NCI-H1436 (cell line): Measurements from ENCODE around the gene LARP1.

Experiments
- DNase-seq: peaks from one replicate; lab custom pipeline; 2025; lab: John Stamatoyannopoulos, UW

Gene LARP1

DNA sequence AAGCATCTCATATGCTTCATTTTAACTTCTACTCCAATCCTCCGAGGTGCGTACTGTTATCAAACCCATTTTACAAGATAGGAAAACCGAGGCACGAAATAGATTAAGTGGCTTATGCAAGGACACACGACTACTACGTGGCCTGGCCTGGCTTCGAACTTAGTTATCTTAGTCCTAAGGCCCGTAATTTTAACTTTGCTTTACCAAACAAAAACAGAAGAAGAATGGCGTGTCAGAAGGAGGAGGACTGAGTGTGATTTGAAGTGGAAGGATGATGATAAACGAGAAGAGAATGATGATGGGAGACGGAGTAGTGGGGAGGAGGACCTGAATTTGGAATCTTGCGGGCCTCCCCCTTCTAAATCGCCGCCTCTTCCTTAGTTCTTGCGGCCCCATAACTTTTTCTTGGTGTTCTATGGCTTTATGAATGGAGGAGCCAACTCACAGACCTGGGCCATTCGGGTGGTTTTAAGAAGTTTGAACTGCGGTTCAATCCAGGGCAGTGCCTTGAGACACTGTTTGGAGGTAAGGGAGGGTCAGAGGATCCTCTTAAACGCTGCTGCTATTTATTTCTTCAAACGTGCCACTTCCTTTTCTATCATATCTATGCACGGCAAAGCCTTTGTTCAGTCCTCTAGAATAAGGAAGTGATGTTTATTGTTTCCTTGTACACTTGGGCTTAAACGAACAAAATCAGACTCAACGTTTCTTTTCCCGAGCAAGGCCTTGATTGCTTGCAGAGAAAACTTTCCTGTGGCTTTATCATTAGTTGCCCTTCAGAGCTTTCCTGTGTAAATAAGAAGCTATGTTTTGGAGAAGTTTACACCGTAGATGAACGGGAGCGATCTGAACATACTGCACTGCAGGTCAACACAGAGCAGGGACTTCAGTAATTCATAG, 104.0 kb downstream of the LARP1 start:
- DNase-seq: no peak

DNA sequence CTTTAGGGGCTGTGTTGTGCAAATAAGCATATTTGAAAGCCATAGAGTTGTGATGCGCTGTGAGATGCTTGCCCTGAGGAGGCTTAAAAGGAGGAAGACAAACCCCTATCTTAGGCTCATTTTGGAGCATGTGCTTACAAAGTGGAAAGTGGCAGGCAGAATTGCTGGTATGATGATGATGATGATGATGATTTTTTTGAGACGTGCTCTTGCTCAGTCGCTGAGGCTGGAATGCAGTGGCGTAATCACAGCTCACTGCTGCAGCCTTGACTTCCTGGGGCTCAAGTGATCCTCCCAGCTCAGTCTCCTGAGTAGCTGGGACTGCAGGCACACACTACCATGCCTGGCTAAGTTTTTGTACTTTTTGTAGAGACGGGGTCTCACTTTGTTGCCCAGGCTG, 104.9 kb downstream of the LARP1 start:
- DNase-seq: no peak

DNA sequence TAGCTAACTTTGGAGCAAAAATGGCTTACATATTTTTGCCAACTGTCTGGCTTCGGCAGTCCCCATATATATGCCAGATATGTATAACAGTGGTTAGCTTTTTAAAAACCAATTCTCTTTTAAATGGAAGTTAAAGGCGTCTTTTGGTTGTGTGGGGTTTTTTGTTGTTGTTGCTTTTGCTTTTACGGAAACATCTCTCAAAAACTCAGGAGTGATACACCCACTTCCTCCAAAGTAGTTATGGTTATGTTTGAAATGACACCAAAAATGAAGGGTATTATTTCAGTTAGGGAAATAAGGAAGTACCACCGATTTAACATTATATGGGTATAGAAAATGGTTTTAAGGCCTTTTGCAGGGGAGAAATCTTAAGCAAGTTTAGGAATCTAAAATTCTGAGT, 105.6 kb downstream of the LARP1 start:
- DNase-seq: no peak

DNA sequence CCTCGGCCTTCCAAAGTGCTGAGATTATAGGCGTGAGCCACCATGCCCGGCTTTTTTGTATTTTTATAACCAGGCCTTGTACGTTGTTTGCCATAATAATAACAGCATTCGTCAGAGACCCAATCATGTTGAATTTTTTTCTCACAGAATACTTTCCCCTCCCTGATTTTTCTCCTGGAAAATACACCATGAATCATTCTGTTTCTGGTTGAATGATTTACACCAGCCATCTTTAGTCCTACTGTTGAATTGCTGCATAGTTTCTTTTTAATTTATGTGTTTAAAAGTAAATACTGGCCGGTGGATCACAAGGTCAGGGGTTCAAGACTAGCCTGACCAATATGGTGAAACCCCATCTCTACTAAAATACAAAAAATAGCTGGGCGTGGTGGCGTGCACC, 106.8 kb downstream of the LARP1 start:
- no peak for DNase-seq

DNA sequence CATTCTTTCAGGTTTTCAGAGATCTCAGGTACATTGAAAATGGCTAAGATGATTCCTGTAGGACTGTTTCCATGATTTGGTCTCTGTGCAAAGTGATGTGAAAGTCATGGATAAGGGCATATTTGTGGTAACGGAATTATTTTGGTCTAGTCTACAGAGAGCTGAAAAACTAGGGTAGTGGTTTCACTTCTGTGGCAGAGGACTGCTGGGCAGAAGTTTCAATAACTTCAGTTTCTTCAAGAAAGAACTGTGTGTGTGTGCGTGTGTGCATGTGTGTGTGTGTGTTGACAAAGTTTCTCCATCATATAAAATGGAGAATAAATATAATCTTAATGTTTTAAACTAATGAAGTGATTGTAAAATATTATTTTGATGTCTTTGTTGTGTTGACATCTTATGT, 107.6 kb downstream of the LARP1 start:
- no peak for DNase-seq

DNA sequence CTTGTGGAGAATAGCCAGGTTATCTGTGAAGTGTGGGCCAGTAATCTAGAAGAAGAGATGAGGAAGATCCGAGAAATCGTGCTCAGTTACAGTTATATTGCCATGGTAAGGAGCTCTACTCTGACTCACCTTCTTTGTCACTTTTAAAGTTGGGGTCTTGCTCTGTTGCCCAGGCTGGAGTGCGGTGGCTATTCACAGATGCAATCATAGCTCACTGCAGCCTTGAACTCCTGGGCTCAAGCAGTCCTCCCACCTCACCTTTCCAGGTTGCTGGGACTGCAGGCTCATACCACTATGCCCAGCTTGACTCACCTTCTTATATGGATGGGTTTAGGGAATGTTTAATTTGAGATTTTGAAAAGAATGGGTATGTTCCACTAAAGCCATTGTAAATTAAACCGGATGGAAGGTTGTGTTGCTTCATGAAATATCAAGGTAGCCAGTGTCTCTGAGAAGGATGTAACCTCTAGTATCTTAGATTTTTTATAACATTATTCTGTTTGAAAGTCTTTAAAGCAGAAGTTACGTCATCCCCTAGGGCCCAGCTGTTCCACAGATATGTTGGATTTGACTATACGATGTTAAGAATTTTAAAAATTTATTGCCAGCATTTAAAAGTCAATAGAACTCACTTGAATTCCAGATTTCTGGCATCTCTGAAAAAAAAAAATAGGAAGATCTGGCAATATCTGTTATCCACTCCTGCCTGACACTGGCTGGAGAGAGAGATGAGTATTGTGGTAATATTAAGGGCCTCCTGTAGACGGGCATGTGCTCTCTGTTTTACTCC, 108.3 kb downstream of the LARP1 start:
- DNase-seq: no peak

DNA sequence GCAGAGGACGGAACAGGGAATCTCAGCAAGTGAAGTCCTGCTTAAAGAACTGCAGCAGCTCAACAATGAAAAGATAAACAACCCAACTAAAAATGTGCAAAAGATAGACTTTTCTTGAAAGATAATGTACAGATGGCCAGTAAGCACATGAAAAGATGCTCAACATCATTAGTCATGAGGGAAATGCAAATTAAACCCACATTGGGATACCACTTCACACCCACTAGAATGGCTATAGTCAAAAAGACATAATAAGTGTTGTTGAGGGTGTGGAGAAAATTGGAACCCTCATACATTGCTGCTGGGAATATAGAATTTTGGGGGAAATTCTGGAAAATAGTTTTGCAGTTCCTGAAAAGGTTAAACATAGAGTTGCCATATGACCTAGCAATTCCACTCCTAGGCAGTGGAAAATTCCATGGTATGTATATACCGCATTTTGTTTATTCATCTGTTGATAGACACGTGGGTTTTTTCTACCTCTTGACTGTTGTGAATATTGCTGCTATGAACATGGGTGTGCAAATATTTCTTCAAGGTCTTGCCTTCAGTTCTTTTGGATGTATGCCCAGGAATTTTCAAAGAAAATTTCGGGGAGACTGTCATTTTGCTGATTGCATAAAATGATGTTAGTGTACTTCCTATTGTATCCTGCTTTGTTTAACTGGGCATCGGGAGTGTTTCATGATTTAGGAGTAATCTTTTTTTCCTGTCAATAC, 110.4 kb downstream of the LARP1 start:
- no peak for DNase-seq

DNA sequence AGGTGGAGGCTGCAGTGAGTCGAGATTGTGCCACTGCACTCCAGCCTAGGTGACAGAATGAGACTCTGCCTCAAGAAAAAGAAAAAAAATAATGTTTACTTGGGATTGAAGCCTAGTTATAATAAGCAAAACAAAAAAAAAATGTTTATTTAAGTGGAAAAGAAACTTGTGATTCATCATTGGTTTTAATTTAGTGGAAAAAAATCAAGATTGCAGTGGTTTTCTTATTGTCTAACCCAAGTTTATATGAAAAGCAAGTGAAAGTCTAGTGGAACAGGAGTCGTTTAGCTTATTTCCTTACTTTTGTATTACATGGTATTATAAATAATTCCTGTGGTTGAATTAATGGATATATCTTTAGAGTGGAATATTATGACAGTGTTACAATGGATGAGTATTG, 111.7 kb downstream of the LARP1 start:
- no peak for DNase-seq
